Stomach (tissue), 4 donors: ENCODE measurements around the gene KLC3.

Experiments
- EP300 ChIP-seq: sonication (generic); formaldehyde crosslinking; IDR thresholded peaks from one replicate; pipeline ENCODE4 v1.6.1; 2017; ENCODE audit warnings: antibody characterized with exemption
- POLR2A ChIP-seq, 4 donors: fragments of 450-650 bp; IDR thresholded peaks; one replicate each; pipeline ENCODE4 v1.6.1; 2016; ENCODE audit warnings: antibody characterized with exemption in 4 of 4, control low read depth in 2 of 4, mild to moderate bottlenecking in 1 of 4, moderate library complexity in 1 of 4
- POLR2AphosphoS5 ChIP-seq, 3 donors: sonication (generic); formaldehyde crosslinking; IDR thresholded peaks; one replicate each; pipeline ENCODE4 v1.6.1; 2016; ENCODE audit warnings: antibody characterized with exemption in 3 of 3
- TF ChIP-seq, protein P1 (sequence below), 7 experiments: fragments of 450-650 bp in 4 of 7; fragments of 200-600 bp in 3 of 7; sonication (generic) in 3 of 7; IDR thresholded peaks; one replicate each; pipeline ENCODE4 v1.5.1; 2016 to 2019; ENCODE audit warnings: antibody characterized with exemption in 7 of 7, control low read depth in 2 of 7, mild to moderate bottlenecking in 1 of 7

DNA sequence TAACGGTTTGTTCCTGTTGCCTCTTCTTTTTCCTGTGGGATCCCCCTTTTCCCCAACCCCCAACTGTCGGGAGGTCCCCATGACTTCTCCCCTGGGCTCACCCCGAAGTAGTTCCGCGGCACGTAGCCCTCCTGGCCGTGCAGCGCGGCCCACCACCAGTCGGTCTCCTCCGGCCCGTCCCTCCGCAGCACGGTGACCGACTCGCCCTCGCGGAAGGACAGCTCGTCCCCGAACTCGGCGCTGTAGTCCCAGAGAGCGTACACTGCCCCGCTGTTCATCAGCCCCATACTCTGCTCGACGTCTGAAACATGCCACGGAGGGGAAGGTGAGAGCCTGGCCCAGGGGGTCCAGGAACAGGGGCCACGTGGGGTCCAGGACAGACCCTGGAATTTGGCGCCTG is 41.9 kb downstream of the KLC3 start:
- TF ChIP-seq, protein P1, sequence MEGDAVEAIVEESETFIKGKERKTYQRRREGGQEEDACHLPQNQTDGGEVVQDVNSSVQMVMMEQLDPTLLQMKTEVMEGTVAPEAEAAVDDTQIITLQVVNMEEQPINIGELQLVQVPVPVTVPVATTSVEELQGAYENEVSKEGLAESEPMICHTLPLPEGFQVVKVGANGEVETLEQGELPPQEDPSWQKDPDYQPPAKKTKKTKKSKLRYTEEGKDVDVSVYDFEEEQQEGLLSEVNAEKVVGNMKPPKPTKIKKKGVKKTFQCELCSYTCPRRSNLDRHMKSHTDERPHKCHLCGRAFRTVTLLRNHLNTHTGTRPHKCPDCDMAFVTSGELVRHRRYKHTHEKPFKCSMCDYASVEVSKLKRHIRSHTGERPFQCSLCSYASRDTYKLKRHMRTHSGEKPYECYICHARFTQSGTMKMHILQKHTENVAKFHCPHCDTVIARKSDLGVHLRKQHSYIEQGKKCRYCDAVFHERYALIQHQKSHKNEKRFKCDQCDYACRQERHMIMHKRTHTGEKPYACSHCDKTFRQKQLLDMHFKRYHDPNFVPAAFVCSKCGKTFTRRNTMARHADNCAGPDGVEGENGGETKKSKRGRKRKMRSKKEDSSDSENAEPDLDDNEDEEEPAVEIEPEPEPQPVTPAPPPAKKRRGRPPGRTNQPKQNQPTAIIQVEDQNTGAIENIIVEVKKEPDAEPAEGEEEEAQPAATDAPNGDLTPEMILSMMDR (IDR thresholded peaks at IDR 0.05), result no peak
- TF ChIP-seq POLR2A (IDR thresholded peaks at IDR 0.05) (no peak), POLR2AphosphoS5 (IDR thresholded peaks at IDR 0.05) (no peak), EP300 (no peak)
